Thyroid gland (tissue), 4 donors: Measurements from ENCODE around the gene TRMT13. TPM values are rescaled to one million over a fixed set of nuclear protein-coding genes. Genes with fewer than 3 reads are reported as not detected.

Source experiments
- DNase-seq, 2 donors: peaks; one replicate each; pipeline ENCODE4 v3.0.0-alpha.2; 2019
- H3K27ac ChIP-seq, 3 donors: fragments of 200-600 bp; sonication (generic); 1 replicate in 2 of 3; 2 replicates in 1 of 3; pipeline ENCODE4 v1.5.1; 2016 to 2019; ENCODE audit warnings: mild to moderate bottlenecking in 1 of 3, moderate library complexity in 1 of 3
- H3K27me3 ChIP-seq: fragments of 200-600 bp; sonication (generic); one replicate; pipeline ENCODE4 v1.5.1; 2019
- H3K36me3 ChIP-seq, 2 donors: fragments of 200-600 bp; sonication (generic); one replicate each; pipeline ENCODE4 v1.5.1; 2016 to 2019
- H3K4me1 ChIP-seq, 2 donors: fragments of 200-600 bp; sonication (generic); one replicate each; pipeline ENCODE4 v1.5.1; 2017 to 2019
- H3K4me3 ChIP-seq, 3 donors: fragments of 200-600 bp; sonication (generic); replicated peaks in 1 of 3; 1 replicate in 2 of 3; 2 replicates in 1 of 3; pipeline ENCODE4 v1.5.1; 2016; ENCODE audit warnings: mild to moderate bottlenecking in 1 of 3
- H3K9me3 ChIP-seq: fragments of 200-600 bp; sonication (generic); one replicate; pipeline ENCODE4 v1.5.1; 2017
- POLR2A ChIP-seq, 2 donors: fragments of 450-650 bp; IDR thresholded peaks; one replicate each; pipeline ENCODE4 v1.6.1; 2017; ENCODE audit warnings: antibody characterized with exemption in 2 of 2, mild to moderate bottlenecking in 2 of 2, moderate library complexity in 1 of 2
- WGBS, 2 donors: methylation state at CpG; one replicate each; pipeline ENCODE4 v1.1.5; 2017; 5-methylcytosine and 5-hydroxymethylcytosine counted together
- intact Hi-C: fragments of 100-400 bp; cut with DNase I; formaldehyde crosslinking; loops from one replicate; pipeline ENCODE4 v1.15.1; 2023
- total RNA-seq, 4 donors: library from RNA; depleted of rRNA; stranded (reverse); fragments of >200 nt; gene quantifications; one replicate each; pipeline ENCODE4 v1.2.3, GENCODE V29; 2016
- TF ChIP-seq, protein P1 (sequence below), 6 experiments: fragments of 200-600 bp in 3 of 6; fragments of 450-650 bp in 3 of 6; sonication (generic) in 3 of 6; IDR thresholded peaks; one replicate each; pipeline ENCODE4 v1.5.1; 2016 to 2019; ENCODE audit warnings: antibody characterized with exemption in 6 of 6, mild to moderate bottlenecking in 2 of 6, inconsistent platforms in 1 of 6, moderate library complexity in 1 of 6

The TRMT13 gene, protein sequence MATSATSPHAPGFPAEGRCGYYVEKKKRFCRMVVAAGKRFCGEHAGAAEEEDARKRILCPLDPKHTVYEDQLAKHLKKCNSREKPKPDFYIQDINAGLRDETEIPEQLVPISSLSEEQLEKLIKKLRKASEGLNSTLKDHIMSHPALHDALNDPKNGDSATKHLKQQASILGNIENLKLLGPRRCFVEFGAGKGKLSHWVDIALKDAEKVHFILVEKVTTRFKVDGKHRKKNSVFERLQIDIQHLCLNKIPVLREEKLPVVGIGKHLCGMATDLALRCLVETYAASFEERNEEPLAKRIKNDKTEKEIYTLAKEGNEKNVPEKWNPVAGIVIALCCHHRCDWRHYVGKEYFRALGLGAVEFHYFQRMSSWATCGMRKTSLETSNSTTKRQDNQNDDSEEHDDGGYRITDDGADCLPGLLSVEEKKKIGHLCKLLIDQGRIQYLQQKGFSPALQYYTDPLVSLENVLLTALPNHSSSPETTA
- total RNA-seq, result 10 to 100 TPM; 27.6 to 39.5 (median 36.1) TPM

GRCh38 chr1:100132566-100133477 lies at the start of gene TRMT13, which contains the start of gene SASS6:
Gene TRMT13, plus strand, starts transcription at chr1:100133163. Its CDS starts 6 bp downstream, at chr1:100133169.
Gene SASS6, minus strand, starts transcription at chr1:100132930. Its CDS starts 116 bp downstream, at chr1:100132814.
- TF ChIP-seq, protein P1, sequence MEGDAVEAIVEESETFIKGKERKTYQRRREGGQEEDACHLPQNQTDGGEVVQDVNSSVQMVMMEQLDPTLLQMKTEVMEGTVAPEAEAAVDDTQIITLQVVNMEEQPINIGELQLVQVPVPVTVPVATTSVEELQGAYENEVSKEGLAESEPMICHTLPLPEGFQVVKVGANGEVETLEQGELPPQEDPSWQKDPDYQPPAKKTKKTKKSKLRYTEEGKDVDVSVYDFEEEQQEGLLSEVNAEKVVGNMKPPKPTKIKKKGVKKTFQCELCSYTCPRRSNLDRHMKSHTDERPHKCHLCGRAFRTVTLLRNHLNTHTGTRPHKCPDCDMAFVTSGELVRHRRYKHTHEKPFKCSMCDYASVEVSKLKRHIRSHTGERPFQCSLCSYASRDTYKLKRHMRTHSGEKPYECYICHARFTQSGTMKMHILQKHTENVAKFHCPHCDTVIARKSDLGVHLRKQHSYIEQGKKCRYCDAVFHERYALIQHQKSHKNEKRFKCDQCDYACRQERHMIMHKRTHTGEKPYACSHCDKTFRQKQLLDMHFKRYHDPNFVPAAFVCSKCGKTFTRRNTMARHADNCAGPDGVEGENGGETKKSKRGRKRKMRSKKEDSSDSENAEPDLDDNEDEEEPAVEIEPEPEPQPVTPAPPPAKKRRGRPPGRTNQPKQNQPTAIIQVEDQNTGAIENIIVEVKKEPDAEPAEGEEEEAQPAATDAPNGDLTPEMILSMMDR (IDR thresholded peaks at IDR 0.05), result peak in 1 of 6 experiments; percentile 36
- TF ChIP-seq POLR2A (IDR thresholded peaks at IDR 0.05), result peak in 1 of 2 donors; percentile 55
- Histone ChIP-seq H3K27me3 (no peaks in the 10 kb centered on the region), H3K36me3 (peaks cover 10 to 12% of the 10 kb centered on the region in 2 donors), H3K27ac (peak within 1 kb of the TSS in 2 of 3 donors; percentile 47 to 62), H3K4me3 (peak within 1 kb of the TSS; percentile 42 to 76 (median 76)), H3K4me1 (peaks cover 11 to 17% of the 10 kb centered on the region in 2 donors), H3K9me3 (no peaks in the 10 kb centered on the region)
- peak; percentile 97 to 98 for DNase-seq
- 0 to 1% methylated on average over 44 of the region's 57 CpGs for WGBS, 2 donors
- intact Hi-C loops, result loop anchor here (10.0 kb wide), 2 partner anchors 132 to 232 kb away; partner anchors contain the start of gene RTCA

DNA sequence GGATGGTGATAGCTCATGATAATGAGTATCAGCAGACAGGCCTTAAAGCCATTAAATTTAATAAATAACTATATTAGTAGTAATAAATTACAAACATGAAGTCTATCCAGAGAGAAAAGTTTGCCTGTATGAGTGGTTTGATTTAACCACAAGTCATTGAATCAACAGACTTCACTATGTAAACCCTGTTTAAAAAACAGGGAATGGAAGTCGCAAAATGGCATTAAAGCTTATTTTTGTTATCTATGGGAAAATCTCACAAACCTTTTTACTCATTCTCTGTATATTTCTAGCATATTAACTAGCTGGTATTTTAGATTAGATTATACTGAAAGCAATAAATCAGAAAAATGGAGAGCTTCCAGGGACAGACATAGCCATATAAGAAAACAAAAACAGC lies 45.6 kb upstream of the TRMT13 start:
- no peak for TF ChIP-seq POLR2A (IDR thresholded peaks at IDR 0.05)
- TF ChIP-seq, protein P1 (IDR thresholded peaks at IDR 0.05), result no peak
- Histone ChIP-seq H3K27me3 (no peaks in the 10 kb centered on the region), H3K27ac (no peak overlapping the region), H3K4me3 (no peak overlapping the region), H3K4me1 (no peaks in the 10 kb centered on the region), H3K36me3 (no peaks in the 10 kb centered on the region), H3K9me3 (no peaks in the 10 kb centered on the region)
- DNase-seq, result no peak
- WGBS, 2 donors, result 93 to 95% methylated on average over 1 of the region's 1 CpG
- intact Hi-C loops, result no loop called here

GRCh38 chr1:100089082-100089481 lies 43.9 kb upstream of the TRMT13 start:
- Histone ChIP-seq H3K27me3 (no peaks in the 10 kb centered on the region), H3K4me3 (no peak overlapping the region), H3K27ac (no peak overlapping the region), H3K4me1 (no peaks in the 10 kb centered on the region), H3K36me3 (no peaks in the 10 kb centered on the region), H3K9me3 (no peaks in the 10 kb centered on the region)
- TF ChIP-seq, protein P1 (IDR thresholded peaks at IDR 0.05), result no peak
- no peak for TF ChIP-seq POLR2A (IDR thresholded peaks at IDR 0.05)
- 93 to 96% methylated on average over 1 of the region's 1 CpG for WGBS, 2 donors
- no peak for DNase-seq
- intact Hi-C loops, result no loop called here

- TF ChIP-seq POLR2A (IDR thresholded peaks at IDR 0.05), result no peak
- TF ChIP-seq, protein P1 (IDR thresholded peaks at IDR 0.05), result no peak
- no peaks in the 10 kb centered on the region for H3K36me3 ChIP-seq
- H3K9me3 ChIP-seq, result no peaks in the 10 kb centered on the region
- H3K4me3 ChIP-seq, result no peak overlapping the region
- no peak overlapping the region for H3K27ac ChIP-seq
- WGBS, 2 donors, result 93 to 95% methylated on average over 3 of the region's 3 CpGs
- no peaks in the 10 kb centered on the region for H3K27me3 ChIP-seq
- no peaks in the 10 kb centered on the region for H3K4me1 ChIP-seq
- no peak for DNase-seq
- intact Hi-C loops, result no loop called here
These were observed 42.5 kb upstream of the TRMT13 start for GRCh38 chr1:100090471-100090870.
